Measurements from ENCODE around the gene MS4A5.

MS4A5 gene

GRCh38 chr11:60477035-60477445 is 47.7 kb downstream of the MS4A5 start:
- FAIRE-seq (no peak), DNase-seq (ENCODE audit: low spot score) (no peak)

DNA sequence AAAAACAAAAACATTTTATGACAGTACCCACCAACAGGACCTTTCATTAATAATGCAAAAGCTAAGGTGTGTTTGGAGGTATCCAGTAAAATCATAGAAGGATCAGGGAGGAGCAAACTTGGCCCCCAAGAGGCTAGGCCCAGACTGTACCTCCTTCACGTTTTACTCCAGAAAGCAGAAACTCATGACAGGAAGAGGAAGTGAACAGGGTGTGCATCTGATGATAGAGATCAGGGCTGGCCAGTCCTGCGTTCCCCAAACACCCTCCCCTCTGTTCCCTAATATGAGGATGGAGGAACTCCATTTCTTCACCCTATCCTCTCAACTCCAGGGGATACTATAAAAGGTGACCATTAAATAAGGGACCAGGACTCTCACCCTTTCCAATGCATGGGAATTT is 53.0 kb downstream of the MS4A5 start:
- DNase-seq (ENCODE audit: low spot score) = no peak
- no peak for FAIRE-seq

GRCh38 chr11:60485987-60486386 is 56.6 kb downstream of the MS4A5 start:
- FAIRE-seq (no peak), DNase-seq (ENCODE audit: low spot score) (peak; percentile 63)

GRCh38 chr11:60492488-60493009 is 63.2 kb downstream of the MS4A5 start, which contains the start of gene MS4A12:
TSS of gene MS4A12 (plus strand) at chr11:60492778. CDS start at chr11:60497319, 4,541 bp downstream.
- DNase-seq (ENCODE audit: low spot score) = no peak
- no peak for FAIRE-seq

DNA sequence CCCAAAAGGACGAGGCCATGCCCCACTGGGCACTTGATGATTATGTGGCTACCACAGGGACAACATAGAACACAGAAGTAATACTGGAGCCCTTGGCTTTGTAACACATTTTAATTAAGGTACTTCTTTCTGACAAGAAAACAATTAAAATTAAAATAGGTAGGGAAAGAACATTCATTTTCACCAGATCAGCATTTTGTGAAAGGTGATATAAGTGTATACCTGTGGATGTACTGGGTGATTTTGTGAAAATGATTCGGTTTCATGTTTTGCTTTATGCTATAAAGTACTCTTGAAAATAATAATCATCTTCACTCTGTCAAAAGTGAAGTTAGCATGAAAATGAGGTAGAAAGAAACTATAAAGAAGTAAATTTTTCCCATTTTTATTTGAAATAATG is 64.1 kb downstream of the MS4A5 start:
- FAIRE-seq (no peak), DNase-seq (ENCODE audit: low spot score) (no peak)

Measured in urothelium cell line (cell line).